HTERT RPE-1 (cell line): ENCODE data around the gene KANSL1.
"Not testable (repeated sequence)": the region's sequence is repeated elsewhere in the genome, so short reads cannot be mapped to it uniquely, and the experiment has no call there.

Source experiments
- in situ Hi-C: fragments of 300-500 bp; cut with MboI; formaldehyde crosslinking; loops from 4 replicates; pipeline ENCODE4 v1.14.3; 2020; ENCODE audit warnings: low sequenced_read_pairs

Gene KANSL1

DNA sequence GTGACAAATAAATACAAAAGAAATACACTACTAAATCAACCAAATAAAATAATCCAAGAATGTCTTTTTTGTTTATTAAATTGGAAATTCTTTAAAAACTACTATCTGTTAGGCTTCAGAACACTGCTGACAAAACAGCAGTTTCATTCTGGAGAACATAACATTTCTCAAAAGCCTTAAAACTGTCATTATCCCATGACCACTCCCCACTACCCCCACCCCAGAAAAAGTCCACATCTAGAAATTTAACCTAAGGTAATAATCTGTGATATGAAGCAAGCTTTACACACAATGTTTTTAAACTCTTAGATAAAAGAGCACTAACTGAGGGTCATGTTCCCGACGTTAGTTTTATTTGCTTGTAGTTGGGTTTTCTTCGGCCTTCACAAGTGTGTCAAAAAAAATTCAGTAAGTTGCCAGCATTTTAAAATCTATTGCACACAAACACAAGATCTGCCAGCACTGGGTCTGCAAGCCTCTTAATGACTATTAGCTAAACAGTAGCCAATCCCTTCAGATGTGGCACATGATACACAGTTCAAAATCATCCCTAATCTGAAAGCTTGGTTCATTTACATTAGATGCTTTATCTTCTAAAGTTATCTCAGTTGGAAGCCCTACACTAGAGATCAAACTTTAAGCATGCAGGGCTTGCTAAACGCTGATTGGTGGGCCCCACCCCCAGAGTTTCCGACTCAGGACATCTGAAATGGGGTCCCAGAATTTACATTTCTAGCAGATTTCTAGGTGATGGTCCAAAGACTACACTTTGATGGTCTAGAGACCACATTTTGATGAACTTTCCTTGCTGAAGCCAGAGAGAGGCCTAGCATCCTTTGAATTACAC lies 75.2 kb downstream of the KANSL1 start:
- in situ Hi-C loops = no loop called here

DNA sequence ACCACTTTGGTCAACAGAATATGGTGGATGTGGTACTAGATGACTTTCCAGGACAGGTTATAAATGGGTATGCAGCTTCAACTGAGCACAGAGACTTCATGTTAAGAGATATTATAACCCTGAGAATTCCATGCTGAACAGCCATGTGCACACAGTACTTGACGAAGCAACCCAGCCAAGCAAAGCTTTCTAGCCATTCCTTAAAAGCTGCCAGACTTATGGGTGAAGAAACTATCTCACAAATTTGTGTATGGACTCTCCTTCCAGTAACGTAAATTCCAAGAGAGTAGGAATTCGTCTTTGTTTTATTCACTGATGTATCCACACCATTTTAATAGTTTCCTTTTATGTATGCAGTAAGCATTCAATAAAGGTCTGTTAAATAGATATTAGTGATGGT lies 76.1 kb downstream of the KANSL1 start:
- in situ Hi-C loops = no loop called here

DNA sequence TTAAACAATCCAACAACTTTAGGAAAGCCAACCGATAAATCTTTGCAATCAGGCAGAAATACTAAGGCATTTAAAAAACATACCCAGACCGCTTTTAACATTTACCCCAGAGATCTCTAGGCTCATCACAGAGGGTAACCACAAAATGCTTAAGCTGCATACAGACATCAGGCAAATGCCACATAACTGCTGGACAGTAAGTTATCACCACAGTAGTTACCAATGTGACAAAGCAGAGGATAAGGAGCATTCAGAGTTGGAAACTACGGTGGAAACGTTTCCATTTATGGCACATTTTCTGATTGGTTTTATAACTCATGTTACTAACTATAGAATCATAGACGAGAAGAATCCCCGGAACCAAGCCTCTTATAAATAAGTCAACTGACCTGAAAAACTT lies 77.5 kb downstream of the KANSL1 start:
- in situ Hi-C loops = no loop called here

DNA sequence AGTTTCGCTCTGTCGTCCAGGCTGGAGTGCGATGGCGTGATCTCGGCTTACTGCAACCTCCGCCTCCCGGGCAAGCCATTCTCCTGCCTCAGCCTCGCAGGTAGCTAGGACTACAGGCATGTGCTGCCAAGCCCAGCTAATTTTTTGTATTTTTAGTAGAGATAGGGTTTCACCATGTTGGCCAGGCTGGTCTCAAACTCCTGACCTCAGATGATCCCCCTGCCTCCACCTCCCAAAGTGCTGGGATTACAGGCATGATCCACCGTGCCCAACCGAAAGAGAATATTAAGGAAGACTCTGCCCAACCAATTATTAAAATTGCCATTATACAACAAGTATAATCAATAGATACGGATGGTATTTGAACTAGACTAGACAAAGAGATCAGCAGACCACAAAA lies 82.0 kb downstream of the KANSL1 start:
- in situ Hi-C loops = not testable (repeated sequence)

DNA sequence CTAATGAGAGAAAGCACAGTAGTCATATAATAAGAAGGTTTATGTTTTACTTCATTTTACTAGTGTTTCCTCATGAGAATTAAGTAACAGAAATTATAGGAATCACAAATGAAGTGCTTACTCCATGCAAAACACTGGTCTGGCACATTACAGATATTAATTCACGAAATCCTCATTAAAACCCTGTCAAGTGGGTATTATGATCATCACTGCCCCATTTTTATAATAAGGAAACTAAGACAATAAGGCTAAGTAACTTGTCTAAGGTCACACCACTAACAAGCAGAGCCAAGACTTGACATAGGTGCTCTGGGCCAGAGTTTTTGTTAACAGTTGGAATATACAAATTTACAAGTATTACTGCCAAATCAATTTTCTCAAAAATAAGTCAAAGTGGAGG lies 83.0 kb downstream of the KANSL1 start:
- in situ Hi-C loops = no loop called here

DNA sequence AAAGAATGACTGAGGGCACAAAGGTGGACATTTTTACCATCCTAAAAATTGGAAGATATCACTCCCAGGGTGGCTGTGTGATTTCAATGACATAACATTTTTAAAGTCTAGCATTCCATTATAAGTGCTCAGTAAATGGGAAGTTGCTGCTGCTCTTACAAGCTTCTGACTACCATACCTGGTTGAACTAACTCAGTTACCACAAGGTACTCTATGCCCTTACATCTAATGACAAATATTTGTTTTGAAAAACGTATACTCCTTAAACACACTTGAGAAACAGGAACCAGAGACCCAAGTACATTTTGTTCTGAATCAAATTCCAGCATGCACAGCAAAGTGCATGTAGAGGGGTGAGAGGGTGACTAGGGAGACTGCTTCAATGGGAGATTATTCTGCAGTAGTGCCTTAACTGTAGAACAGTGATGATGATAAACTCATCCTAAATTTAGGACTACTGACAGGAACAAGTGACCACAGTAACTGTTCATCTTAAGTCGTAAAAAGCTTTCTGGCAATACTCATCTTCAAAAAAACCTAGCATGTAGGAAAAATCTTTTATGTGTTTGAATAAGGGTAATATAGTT lies 83.5 kb downstream of the KANSL1 start:
- in situ Hi-C loops = no loop called here

DNA sequence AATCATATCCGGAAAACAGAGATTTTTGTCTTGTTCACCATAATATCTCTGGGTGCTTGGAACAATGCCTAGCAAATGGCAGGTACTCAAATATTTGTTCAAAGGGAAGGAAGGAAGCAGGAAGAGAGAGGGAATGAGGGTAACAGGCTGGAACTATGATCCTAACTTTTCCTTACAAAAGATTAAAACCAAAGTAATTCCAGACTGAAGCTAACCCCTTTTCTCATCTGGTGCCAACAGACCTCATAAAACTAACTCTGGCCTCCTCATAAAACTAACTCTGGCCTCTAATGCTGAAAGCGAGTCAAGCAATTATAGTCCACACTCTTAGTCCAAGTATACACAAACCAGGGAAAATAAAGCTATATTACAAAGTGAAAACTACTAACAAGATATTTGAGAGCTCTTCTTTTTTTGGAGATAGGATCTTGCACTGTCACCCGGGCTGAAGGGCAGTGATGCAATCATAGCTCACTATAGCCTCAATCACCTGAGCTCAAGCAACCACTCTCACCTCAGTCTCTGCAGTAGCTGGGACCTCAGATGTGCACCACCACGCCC lies 84.6 kb downstream of the KANSL1 start:
- in situ Hi-C loops = no loop called here

DNA sequence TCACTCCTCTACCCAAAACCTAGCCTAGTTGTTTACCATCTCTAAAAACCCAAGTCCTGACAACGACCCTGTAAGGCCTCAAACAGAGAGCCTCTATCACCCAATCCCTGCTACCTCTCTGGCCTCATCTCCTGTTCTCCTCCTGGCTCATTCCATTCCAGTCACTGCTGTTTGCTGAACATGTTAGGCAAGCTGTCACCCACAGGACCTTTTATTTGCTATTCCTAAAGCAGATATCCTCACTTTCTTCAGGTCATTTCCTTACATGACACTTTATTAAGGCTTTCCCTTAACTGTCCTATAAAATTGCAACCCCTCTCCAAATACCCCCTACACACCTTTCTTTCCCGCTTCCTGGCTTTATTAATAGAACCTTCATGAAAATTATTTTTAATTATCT lies 85.1 kb downstream of the KANSL1 start:
- in situ Hi-C loops = no loop called here

DNA sequence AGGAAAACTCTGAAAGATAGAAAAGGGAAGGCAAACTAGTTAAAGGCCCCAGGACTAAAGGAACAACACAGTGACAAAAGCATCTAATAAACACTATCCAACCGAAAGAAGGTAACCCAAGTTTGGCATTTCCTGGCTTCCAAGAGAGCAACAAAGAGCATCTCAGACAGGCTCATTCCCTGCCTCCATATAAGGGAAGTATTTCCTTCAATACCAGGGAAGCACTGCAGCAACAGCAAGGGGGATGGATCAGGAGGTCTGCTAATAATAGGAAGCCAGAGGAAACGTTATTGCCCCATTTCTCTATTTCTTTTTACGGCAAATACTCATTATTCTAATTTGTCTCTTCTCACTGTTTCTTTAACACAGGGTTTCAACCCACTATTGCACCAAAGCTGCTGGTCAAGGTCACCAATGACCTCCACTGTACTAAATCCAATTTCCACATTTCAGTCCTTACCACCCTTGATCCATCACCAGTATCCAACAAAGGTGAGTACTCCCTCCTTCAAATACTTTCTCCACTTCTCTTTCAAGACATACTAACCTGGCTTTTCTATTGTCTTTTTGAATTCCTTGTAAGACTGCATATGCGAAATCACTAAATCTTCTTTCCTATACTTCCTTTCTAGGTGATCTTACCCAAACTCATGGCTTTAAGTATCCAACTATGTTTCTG lies 86.1 kb downstream of the KANSL1 start:
- in situ Hi-C loops = no loop called here

DNA sequence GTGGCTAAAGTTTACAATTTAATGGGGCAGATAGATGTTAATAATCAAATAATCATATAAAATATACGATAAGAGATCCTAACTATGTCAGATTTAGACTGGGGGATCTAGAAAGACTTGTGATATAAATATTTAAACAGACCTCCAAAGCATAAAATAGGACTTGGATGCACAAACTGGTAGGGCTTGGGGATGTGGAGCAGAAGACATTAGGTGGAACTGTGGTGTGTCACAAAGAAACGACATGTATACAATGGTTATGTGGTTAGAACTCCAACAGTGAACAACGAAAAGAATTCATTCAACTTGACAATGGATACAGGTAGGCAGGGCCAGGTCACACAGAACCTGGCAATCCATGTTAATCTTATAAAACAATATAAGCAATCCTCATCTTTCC lies 90.4 kb downstream of the KANSL1 start:
- in situ Hi-C loops = not testable (repeated sequence)

DNA sequence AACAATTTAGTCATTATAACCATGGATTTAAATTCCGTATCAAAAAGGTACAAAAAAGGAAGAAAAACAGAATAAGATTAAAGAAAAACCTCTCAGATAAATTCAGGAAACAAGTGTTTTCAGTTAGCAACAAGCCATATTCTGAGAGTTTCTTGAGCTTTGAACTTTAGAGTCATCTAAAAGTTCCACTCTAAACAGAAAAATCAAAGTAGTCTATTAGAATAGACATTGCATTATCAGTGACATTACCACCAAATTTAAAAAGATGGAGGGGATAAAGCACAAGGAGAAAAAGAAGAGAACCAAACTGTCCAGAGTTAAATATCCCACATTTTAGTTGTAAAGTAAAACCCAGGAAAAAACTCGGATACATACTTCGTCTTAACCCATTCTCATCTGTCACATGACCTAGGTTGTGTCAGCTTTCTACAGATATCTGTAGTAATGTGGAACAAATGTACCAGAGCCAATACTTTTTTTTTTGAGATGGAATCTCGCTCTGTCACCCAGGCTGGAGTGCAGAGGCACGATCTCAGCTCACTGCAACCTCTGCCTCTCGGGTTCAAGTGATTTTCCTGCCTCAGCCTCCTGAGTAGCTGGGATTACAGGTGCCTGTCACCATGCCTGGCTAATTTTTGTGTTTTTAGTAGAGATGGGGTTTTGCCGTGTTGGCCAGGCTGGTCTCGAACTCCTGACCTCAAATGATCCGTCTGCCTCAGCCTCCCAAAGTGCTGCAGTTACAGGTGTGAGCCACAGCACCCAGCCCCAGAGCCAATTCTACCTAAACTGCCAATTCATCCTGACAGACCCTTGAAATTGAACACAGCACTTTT lies 91.2 kb downstream of the KANSL1 start:
- in situ Hi-C loops = not testable (repeated sequence)

DNA sequence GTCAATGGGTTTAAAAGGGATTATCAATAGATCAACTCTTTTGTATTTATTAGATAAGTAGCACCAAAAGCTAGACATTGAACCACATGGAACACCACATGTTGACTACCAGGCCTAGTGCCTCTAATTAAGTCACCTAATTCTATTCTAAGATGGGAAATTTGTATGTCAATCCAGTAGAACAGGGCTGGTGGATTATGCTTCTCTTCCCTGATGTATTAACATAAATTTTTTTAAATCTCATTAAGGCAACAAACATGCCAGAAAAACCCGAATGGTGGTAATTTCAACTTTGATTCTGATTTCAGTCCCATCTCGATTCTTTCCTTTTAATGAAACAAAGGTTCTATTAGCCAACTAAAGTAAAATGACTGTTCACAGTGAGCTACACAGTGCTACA lies 92.6 kb downstream of the KANSL1 start:
- in situ Hi-C loops = no loop called here

DNA sequence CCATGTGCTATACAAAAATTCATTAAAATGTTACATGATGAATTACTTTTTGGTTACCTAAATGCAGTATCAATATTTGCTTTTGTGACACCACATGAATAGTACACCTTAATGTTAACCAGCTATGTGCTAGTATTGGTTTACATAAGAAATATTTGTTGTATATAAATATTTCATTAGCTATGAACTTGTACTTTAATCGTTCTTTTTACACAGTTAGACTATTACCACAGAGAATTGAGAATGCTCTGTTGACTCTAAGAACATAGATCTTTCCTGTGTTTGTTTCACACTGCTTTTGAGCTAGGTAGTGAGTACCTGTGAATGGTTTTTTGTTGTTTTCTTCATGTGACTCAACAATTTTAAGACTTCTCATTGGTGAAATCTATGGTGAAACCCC lies 93.4 kb downstream of the KANSL1 start:
- in situ Hi-C loops = no loop called here

DNA sequence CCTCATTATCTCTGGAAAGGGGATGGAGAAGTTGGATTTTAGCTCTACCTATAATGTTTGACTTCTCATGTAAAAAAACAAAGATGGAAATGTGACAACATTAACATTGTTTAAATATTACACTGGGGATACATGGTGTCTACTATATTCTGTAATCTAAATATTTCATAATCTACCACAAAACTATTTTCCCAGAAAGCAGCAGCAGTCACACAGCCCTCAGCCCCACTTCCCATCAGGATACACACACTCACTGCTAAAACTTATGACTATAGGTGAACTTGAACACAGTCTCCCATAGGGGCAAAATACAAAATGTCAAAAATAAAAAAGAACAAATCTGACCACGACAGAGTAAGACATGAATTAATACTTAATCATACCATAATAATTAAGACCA lies 95.7 kb downstream of the KANSL1 start:
- in situ Hi-C loops = no loop called here

DNA sequence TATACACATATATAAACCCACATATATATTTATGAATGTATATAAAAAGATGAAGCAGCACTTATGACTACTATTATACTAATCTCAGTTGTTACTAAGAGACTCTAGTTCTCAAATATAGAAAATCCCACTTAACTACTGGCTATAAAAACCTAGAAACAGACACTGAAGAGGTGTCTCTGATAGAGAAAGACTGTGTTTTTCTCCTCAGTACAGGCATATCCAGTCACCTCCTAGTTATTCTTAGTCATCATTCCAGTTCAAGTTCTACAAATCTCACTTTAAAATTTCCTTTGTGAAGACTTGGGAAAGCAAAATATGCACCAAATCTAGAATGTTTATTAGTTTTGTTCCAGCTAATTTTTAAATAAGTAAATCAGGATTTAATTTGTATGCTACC lies 100.2 kb downstream of the KANSL1 start:
- in situ Hi-C loops = no loop called here

DNA sequence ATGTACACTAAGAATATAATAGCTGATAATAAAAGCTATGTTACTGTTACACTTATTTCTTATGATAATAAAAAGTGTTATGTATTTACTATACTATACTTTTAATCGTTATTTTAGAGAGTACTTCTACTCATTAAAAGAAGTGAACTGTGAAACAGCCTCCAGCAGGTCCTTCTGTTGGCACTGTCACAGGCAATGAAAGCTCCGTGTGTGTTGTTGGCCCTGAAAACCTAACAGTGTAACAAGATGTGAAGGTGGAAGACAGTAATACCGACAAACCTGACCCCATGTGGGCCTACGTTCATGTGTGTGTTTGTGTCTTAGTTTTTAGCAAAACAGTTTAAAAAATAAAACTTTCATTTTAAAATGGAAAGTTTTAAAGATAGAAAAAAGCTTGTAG lies 102.4 kb downstream of the KANSL1 start:
- in situ Hi-C loops = no loop called here

DNA sequence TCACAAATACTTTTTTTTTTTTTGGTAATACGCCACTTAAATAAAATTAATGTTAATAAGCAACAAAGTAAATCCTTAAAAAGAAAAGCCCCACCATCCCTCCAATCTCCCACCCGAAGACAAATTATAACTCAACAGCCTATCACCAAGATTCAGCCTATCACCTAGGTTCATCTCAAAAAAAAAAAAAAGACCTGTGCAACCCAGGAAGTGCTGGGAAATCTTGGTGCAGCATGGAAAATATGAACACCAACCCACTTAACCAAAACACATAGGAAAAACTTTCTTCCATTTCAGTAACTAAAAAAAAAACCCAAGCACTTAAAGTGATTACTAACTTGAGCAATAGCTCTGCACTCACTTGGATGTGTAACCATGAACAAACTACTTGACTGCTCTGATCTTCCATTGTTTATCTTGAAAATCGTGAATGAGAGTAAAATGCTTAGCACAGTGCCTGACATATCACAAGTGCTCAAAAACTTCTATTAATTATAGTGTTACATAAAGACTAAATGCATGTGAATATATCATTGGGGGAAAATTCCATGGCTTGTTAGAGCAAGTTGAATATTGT lies 103.8 kb downstream of the KANSL1 start:
- in situ Hi-C loops = no loop called here

DNA sequence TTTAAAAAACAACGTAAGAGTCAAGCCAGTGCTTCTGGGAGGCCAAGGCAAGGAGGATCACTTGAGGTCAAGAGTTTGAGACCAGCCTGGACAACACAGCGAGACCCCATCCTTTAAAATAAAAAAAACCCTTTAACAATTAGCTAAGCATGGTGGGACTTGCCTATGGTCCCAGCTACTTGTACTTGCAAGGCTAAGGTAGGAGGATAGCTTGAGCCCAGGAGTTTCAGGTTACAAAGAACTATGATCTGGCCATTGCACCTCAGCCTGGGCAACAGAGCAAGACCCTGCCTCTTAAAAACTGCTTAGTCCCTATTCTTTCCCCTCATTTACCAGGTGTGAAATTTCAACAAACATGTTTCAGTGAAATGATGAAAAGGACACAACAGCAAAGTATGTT lies 104.6 kb downstream of the KANSL1 start:
- in situ Hi-C loops = no loop called here

DNA sequence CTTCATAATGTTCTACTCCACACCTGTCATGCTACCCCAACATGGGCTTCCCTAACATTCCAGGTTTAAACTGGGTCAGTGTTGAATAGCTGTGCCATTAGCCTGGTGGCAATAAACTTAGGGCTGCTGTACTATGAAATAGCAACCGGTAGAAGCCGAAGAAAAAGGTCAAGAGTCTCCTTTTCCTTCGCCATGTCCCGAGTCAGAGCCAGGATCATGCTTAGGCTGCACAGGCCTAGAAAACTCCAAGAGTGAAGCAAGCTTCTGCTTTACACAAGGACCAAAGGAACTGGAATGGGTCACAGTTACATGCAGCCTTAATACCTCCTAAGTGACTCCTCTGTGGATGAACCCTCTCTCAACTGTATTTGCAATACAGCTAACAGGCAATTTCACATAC lies 105.4 kb downstream of the KANSL1 start:
- in situ Hi-C loops = not testable (repeated sequence)

DNA sequence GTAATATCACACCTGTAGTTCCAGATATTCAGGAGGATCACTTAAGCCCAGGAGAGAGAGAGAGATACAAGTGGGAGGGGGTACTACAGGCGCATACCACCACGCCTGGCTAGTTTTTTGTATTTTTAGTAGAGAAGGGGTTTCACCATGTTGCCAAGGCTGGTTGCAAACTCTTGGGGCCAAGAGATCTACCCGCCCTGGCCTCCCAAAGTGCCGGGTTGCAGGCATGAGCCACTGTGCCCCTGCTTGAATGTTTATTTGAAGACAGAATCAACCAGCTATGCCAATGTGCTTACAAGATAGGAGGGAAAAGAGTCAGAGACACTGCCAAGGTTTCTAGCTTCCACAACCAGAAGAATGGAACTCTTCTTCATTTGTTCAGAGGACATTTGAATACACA lies 106.4 kb downstream of the KANSL1 start:
- in situ Hi-C loops = no loop called here

DNA sequence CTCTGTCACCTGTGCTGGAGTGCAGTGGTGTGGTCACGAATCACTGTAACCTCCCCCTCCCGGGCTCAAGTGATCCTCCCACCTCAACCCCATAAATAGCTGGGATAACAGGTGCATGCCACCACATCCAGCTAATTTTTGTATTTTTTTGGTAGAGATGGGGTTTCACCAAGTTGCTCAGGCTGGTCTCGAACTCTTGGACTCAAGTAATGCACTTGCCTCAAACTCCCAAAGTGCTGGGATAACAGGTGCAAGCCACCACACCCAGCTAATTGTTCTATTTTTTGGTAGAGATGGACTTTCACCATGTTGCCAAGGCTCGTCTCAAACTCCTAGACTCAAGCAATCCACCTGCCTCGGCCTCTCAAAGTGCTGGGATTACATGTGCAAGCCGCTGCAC lies 107.7 kb downstream of the KANSL1 start:
- in situ Hi-C loops = no loop called here
